BE2C (cell line): ENCODE data around the gene COL4A4. TPM values are rescaled to one million over a fixed set of nuclear protein-coding genes. Genes with fewer than 3 reads are reported as not detected.

Experiments used
- DNase-seq: peaks from one replicate; pipeline ENCODE4 v3.0.0-alpha.2; 2020
- H3K27me3 ChIP-seq: fragments of 250-450 bp; sonication (Bioruptor Pico); 2 replicates; pipeline ENCODE4 v1.5.1; 2020; ENCODE audit warnings: mild to moderate bottlenecking
- H3K36me3 ChIP-seq: fragments of 250-450 bp; sonication (Bioruptor Pico); 2 replicates; pipeline ENCODE4 v1.5.1; 2020; ENCODE audit warnings: mild to moderate bottlenecking
- H3K4me1 ChIP-seq: fragments of 250-450 bp; sonication (Bioruptor Pico); 2 replicates; pipeline ENCODE4 v1.5.1; 2020
- H3K4me3 ChIP-seq: 2 replicates; pipeline ENCODE4 v1.5.1; 2011; ENCODE audit warnings: low read depth, low read length
- H3K9me3 ChIP-seq: fragments of 250-450 bp; sonication (Bioruptor Pico); 2 replicates; pipeline ENCODE4 v1.5.1; 2020
- CTCF ChIP-seq: IDR thresholded peaks from 2 replicates; pipeline ENCODE4 v1.5.1; 2012; ENCODE audit warnings: mild to moderate bottlenecking, low read depth, low read length
- polyA plus RNA-seq: library from polyadenylated mRNA; unstranded; fragments of >200 nt; gene quantifications from one replicate; pipeline ENCODE4 v1.2.1, GENCODE V29; 2012; ENCODE audit warnings: low read depth, missing spikeins; ENCODE audit not compliant: insufficient read length, insufficient read depth

The COL4A4 gene
- 0.45 TPM for polyA plus RNA-seq

GRCh38 chr2:227163998-227164762 lies at the start of gene COL4A4, which contains the start of gene COL4A3:
Gene COL4A4 (minus strand): TSS chr2:227164205. CDS start chr2:227147483, 16,722 bp downstream.
Gene COL4A3 (plus strand): TSS chr2:227164624. CDS start chr2:227164727, 103 bp downstream.
- no peak for DNase-seq
- H3K4me1 ChIP-seq = no peaks in the 10 kb centered on the region
- H3K36me3 ChIP-seq = no peaks in the 10 kb centered on the region
- no peaks in the 10 kb centered on the region for H3K9me3 ChIP-seq
- TF ChIP-seq CTCF = no peak
- no peak within 1 kb of the TSS for H3K4me3 ChIP-seq
- H3K27me3 ChIP-seq = peaks cover 33% of the 10 kb centered on the region

DNA sequence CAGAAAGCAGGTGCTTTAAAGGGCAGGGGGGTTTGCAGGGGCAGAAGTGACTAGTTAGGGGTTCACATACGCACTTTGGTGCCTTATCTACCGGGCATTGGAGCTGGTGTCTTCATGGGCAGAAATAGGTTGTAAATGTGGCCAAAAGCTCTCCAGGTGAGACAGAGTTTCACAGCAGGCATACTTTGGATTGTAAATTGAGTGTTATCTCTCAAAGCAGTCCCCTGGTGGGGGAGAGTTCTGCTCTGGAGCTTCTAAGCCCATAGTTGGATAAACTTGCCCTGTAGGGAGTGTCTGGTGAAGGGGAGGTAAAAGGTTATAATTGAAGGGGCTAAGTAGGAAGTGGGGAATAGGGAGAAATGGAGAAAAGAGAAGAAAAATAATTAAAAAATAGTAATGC lies 43.6 kb upstream of the COL4A4 start:
- no peaks in the 10 kb centered on the region for H3K36me3 ChIP-seq
- DNase-seq = no peak
- peaks cover 21% of the 10 kb centered on the region for H3K27me3 ChIP-seq
- no peak overlapping the region for H3K4me3 ChIP-seq
- no peaks in the 10 kb centered on the region for H3K9me3 ChIP-seq
- TF ChIP-seq CTCF = no peak
- no peaks in the 10 kb centered on the region for H3K4me1 ChIP-seq

- no peaks in the 10 kb centered on the region for H3K4me1 ChIP-seq
- H3K27me3 ChIP-seq = peaks cover 21% of the 10 kb centered on the region
- H3K9me3 ChIP-seq = no peaks in the 10 kb centered on the region
- no peaks in the 10 kb centered on the region for H3K36me3 ChIP-seq
- TF ChIP-seq CTCF = no peak
- no peak overlapping the region for H3K4me3 ChIP-seq
- DNase-seq = no peak
These were observed 42.4 kb upstream of the COL4A4 start for GRCh38 chr2:227206406-227206805.

DNA sequence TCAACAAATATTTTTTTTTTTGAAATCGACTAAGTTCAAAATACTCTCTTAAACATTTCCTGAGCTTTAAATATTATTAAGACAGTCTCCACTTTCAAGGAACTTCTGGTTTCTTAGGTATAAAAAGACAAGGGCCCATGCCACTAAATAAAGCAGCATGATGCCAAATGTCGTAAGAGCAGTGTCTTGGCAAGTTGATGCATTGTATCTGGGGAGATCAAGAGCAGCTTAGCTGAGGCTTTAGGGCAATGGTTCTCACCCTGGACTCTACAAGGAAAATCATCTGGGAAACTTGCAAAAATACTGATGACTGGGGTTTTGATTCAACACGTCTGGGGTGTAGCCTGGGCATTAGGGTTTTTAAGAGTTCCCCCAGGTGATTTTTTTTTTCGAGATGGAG lies 41.7 kb upstream of the COL4A4 start:
- Histone ChIP-seq H3K4me1 (no peaks in the 10 kb centered on the region), H3K27me3 (peaks cover 21% of the 10 kb centered on the region), H3K36me3 (no peaks in the 10 kb centered on the region), H3K4me3 (no peak overlapping the region), H3K9me3 (no peaks in the 10 kb centered on the region)
- TF ChIP-seq CTCF = no peak
- no peak for DNase-seq

DNA sequence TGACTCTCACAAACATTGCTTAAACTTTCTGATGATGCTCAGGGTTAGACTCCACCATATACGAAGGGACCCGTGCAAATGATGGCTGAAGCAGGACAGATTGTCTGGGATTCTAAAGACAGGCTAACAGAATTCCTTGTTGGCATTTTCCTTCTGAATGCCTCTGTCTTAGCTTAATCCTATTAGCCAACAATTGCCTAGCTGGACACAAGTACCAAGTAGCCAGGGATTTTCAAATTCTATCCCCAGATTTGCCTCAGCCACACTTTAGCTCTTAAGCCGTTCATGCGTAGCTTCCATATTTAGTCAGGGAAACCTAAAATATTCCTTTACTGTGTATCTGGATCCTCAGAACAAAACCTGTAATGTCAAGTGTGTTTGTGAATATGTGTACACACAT lies 40.4 kb upstream of the COL4A4 start:
- Histone ChIP-seq H3K27me3 (peaks cover 18% of the 10 kb centered on the region), H3K36me3 (no peaks in the 10 kb centered on the region), H3K4me1 (no peaks in the 10 kb centered on the region), H3K4me3 (no peak overlapping the region), H3K9me3 (no peaks in the 10 kb centered on the region)
- DNase-seq = no peak
- TF ChIP-seq CTCF = no peak

DNA sequence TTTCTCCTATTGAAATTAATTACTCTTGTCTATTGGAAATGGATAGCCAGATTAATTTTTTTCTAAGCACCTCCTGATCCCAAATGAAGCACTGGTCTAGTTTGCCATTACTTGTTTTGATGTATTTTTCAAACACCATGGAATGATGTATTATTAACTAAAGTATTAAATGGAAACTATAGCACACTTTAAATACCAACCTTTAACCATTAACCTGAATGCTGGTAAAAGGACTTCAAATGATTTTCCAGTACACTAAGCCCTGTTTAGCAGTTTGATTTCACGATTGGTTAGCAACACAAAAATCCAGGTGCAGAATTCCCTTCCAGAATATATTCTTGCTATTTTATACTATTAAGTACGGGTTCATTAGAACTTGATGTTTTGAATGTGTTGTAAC lies 37.8 kb upstream of the COL4A4 start:
- H3K9me3 ChIP-seq = no peaks in the 10 kb centered on the region
- no peaks in the 10 kb centered on the region for H3K36me3 ChIP-seq
- no peaks in the 10 kb centered on the region for H3K4me1 ChIP-seq
- no peak for TF ChIP-seq CTCF
- no peak overlapping the region for H3K4me3 ChIP-seq
- no peaks in the 10 kb centered on the region for H3K27me3 ChIP-seq
- DNase-seq = no peak
